Esophagus (tissue), 2 donors: ENCODE measurements around the gene PRPH. TPM values are rescaled to one million over a fixed set of nuclear protein-coding genes. Genes with fewer than 3 reads are reported as not detected.

Source experiments
- H3K27ac ChIP-seq, 2 donors: one replicate each; pipeline ENCODE4 v1.5.1; 2013; ENCODE audit warnings: low read depth in 2 of 2, mild to moderate bottlenecking in 2 of 2, inconsistent platforms in 1 of 2, low read length in 1 of 2, moderate library complexity in 1 of 2
- H3K27me3 ChIP-seq, 2 donors: one replicate each; pipeline ENCODE4 v1.6.1; 2013; ENCODE audit warnings: low read length in 2 of 2, control low read depth in 1 of 2, mild to moderate bottlenecking in 1 of 2; ENCODE audit not compliant: insufficient read depth in 2 of 2, control insufficient read depth in 1 of 2
- H3K36me3 ChIP-seq, 2 donors: one replicate each; pipeline ENCODE4 v1.6.1; 2013; ENCODE audit warnings: low read length in 1 of 2; ENCODE audit not compliant: control insufficient read depth in 2 of 2, insufficient read depth in 2 of 2
- H3K4me1 ChIP-seq, 2 donors: one replicate each; pipeline ENCODE4 v1.6.1; 2013; ENCODE audit warnings: low read length in 1 of 2; ENCODE audit not compliant: control insufficient read depth in 2 of 2, insufficient read depth in 2 of 2
- H3K4me3 ChIP-seq, 2 donors: one replicate each; pipeline ENCODE4 v1.5.1; 2013; ENCODE audit warnings: low read length in 2 of 2, mild to moderate bottlenecking in 2 of 2, low read depth in 1 of 2, moderate library complexity in 1 of 2
- H3K9me3 ChIP-seq, 2 donors: one replicate each; pipeline ENCODE4 v1.6.1; 2013; ENCODE audit warnings: mild to moderate bottlenecking in 2 of 2, low read depth in 1 of 2, low read length in 1 of 2, moderate library complexity in 1 of 2; ENCODE audit not compliant: control insufficient read depth in 2 of 2, insufficient read depth in 1 of 2
- WGBS, 2 donors: extraction: QIAGEN DNeasy Blood & Tissue Kit; methylation state at CpG; one replicate each; pipeline ENCODE4 v1.1.7; 2013; 5-methylcytosine and 5-hydroxymethylcytosine counted together
- polyA plus RNA-seq, 2 donors: library from polyadenylated mRNA; stranded (reverse); fragments of 200-250 nt; gene quantifications; one replicate each; pipeline ENCODE4 v1.2.3, GENCODE V29; 2013
- donor health status: healthy with polysubstance abuse.
- donor health status: Bipolar disorder and iron deficiency.

Gene PRPH
- polyA plus RNA-seq, 2 donors, result 0.28 to 0.45 TPM

GRCh38 chr12:49335955-49336644 lies 41.2 kb downstream of the PRPH start:
- H3K27ac ChIP-seq, result no peak overlapping the region
- H3K9me3 ChIP-seq, result no peaks in the 10 kb centered on the region
- H3K36me3 ChIP-seq, result no peaks in the 10 kb centered on the region
- H3K27me3 ChIP-seq, result peaks cover 0 to 9% of the 10 kb centered on the region in 2 donors
- H3K4me1 ChIP-seq, result peaks cover 0 to 2% of the 10 kb centered on the region in 2 donors
- WGBS, 2 donors, result 23 to 25% methylated on average over 62 to 72 of the region's 72 CpGs
- no peak overlapping the region for H3K4me3 ChIP-seq

- H3K4me3 ChIP-seq, result peak within 1 kb of the TSS in 1 of 2 donors; percentile 17
- 3 to 4% methylated on average over 61 to 65 of the region's 65 CpGs for WGBS, 2 donors
- H3K27me3 ChIP-seq, result peaks cover 0 to 9% of the 10 kb centered on the region in 2 donors
- no peaks in the 10 kb centered on the region for H3K9me3 ChIP-seq
- no peak within 1 kb of the TSS for H3K27ac ChIP-seq
- H3K36me3 ChIP-seq, result no peaks in the 10 kb centered on the region
- H3K4me1 ChIP-seq, result peaks cover 0 to 2% of the 10 kb centered on the region in 2 donors
Measured at GRCh38 chr12:49336645-49337584, 42.0 kb downstream of the PRPH start, which contains the start of gene C1QL4. TSS of gene C1QL4 (minus strand) at chr12:49337188. CDS start at chr12:49336477, 711 bp downstream.

GRCh38 chr12:49338830-49339463 lies 44.0 kb downstream of the PRPH start:
- peaks cover 4 to 14% of the 10 kb centered on the region in 2 donors for H3K4me1 ChIP-seq

GRCh38 chr12:49339464-49339861 lies 44.5 kb downstream of the PRPH start:
- H3K36me3 ChIP-seq, result no peaks in the 10 kb centered on the region
- peaks cover 4 to 14% of the 10 kb centered on the region in 2 donors for H3K4me1 ChIP-seq
- peaks cover 0 to 14% of the 10 kb centered on the region in 2 donors for H3K27me3 ChIP-seq
- no peak overlapping the region for H3K27ac ChIP-seq
- H3K9me3 ChIP-seq, result no peaks in the 10 kb centered on the region
- H3K4me3 ChIP-seq, result no peak overlapping the region
- 43 to 54% methylated on average over 5 of the region's 5 CpGs for WGBS, 2 donors

More at GRCh38 chr12:49338830-49339463, 44.0 kb downstream of the PRPH start:
- 68 to 86% methylated on average over 6 of the region's 6 CpGs for WGBS, 2 donors
- Histone ChIP-seq H3K4me3 (no peak overlapping the region), H3K36me3 (no peaks in the 10 kb centered on the region), H3K27ac (no peak overlapping the region), H3K9me3 (no peaks in the 10 kb centered on the region), H3K27me3 (peaks cover 0 to 11% of the 10 kb centered on the region in 2 donors)

GRCh38 chr12:49340095-49340870 lies 45.3 kb downstream of the PRPH start:
- WGBS, 2 donors, result 64 to 70% methylated on average over 6 of the region's 6 CpGs
- no peak overlapping the region for H3K4me3 ChIP-seq
- no peak overlapping the region for H3K27ac ChIP-seq
- H3K9me3 ChIP-seq, result no peaks in the 10 kb centered on the region
- peaks cover 4 to 14% of the 10 kb centered on the region in 2 donors for H3K4me1 ChIP-seq
- H3K36me3 ChIP-seq, result no peaks in the 10 kb centered on the region
- H3K27me3 ChIP-seq, result peaks cover 0 to 19% of the 10 kb centered on the region in 2 donors

GRCh38 chr12:49340971-49341776 lies 46.2 kb downstream of the PRPH start:
- 56 to 61% methylated on average over 14 of the region's 14 CpGs for WGBS, 2 donors
- Histone ChIP-seq H3K36me3 (no peaks in the 10 kb centered on the region), H3K27me3 (peaks cover 0 to 21% of the 10 kb centered on the region in 2 donors), H3K9me3 (no peaks in the 10 kb centered on the region), H3K4me3 (no peak overlapping the region), H3K4me1 (peaks cover 8 to 21% of the 10 kb centered on the region in 2 donors), H3K27ac (no peak overlapping the region)

GRCh38 chr12:49341777-49342065 lies 46.8 kb downstream of the PRPH start:
- H3K4me1 ChIP-seq, result peaks cover 8 to 21% of the 10 kb centered on the region in 2 donors
- H3K27ac ChIP-seq, result no peak overlapping the region
- no peaks in the 10 kb centered on the region for H3K9me3 ChIP-seq
- H3K4me3 ChIP-seq, result no peak overlapping the region
- peaks cover 0 to 20% of the 10 kb centered on the region in 2 donors for H3K27me3 ChIP-seq
- no peaks in the 10 kb centered on the region for H3K36me3 ChIP-seq
- 39 to 44% methylated on average over 19 to 21 of the region's 21 CpGs for WGBS, 2 donors

GRCh38 chr12:49342066-49342913 lies 47.3 kb downstream of the PRPH start:
- peaks cover 0 to 20% of the 10 kb centered on the region in 2 donors for H3K27me3 ChIP-seq
- H3K27ac ChIP-seq, result no peak overlapping the region
- H3K9me3 ChIP-seq, result no peaks in the 10 kb centered on the region
- peak overlapping the region; percentile 32 to 44 for H3K4me3 ChIP-seq
- 1 to 4% methylated on average over 56 to 58 of the region's 58 CpGs for WGBS, 2 donors
- peaks cover 11 to 26% of the 10 kb centered on the region in 2 donors for H3K4me1 ChIP-seq
- no peaks in the 10 kb centered on the region for H3K36me3 ChIP-seq
